ENCODE data around the gene SLC25A28. TPM values are rescaled to one million over a fixed set of nuclear protein-coding genes. Genes with fewer than 3 reads are reported as not detected.

The SLC25A28 gene
- total RNA-seq, 1 experiment from 2014 or later = 17.4 TPM

GRCh38 chr10:99590799-99591198, 29.4 kb downstream of the SLC25A28 start:
- DNase-seq (ENCODE audit: low spot score) = no peak

GRCh38 chr10:99583687-99584086, 36.6 kb downstream of the SLC25A28 start:
- no peak for DNase-seq (ENCODE audit: low spot score)

- DNase-seq (ENCODE audit: low spot score) = no peak
Measured at GRCh38 chr10:99582255-99582770, 37.9 kb downstream of the SLC25A28 start.

- no peak for DNase-seq (ENCODE audit: low spot score)
Measured at GRCh38 chr10:99579971-99580370, 40.3 kb downstream of the SLC25A28 start.

GRCh38 chr10:99573790-99574189, 46.4 kb downstream of the SLC25A28 start:
- no peak for DNase-seq (ENCODE audit: low spot score)

GRCh38 chr10:99571816-99572215, 48.4 kb downstream of the SLC25A28 start:
- no peak for DNase-seq (ENCODE audit: low spot score)

- no peak for DNase-seq (ENCODE audit: low spot score)
Measured at GRCh38 chr10:99569961-99570360, 50.3 kb downstream of the SLC25A28 start.

GRCh38 chr10:99569253-99569939, 50.8 kb downstream of the SLC25A28 start:
- DNase-seq (ENCODE audit: low spot score) = no peak

- DNase-seq (ENCODE audit: low spot score) = no peak
Measured at GRCh38 chr10:99565166-99565565, 55.1 kb downstream of the SLC25A28 start.

- DNase-seq (ENCODE audit: low spot score) = no peak
Measured at GRCh38 chr10:99564361-99564760, 55.9 kb downstream of the SLC25A28 start.

GRCh38 chr10:99562631-99563030, 57.6 kb downstream of the SLC25A28 start:
- no peak for DNase-seq (ENCODE audit: low spot score)

Other genes starting within 250 kb of the SLC25A28 start
- gene GOT1, start 189.8 kb downstream of the SLC25A28 start, total RNA-seq (2014; rRNA removed; shearing (Covaris generic)) = 33.6 and 35.4 TPM in 2 replicates
- gene NKX2-3, start 87.5 kb downstream of the SLC25A28 start, total RNA-seq (2014; rRNA removed; shearing (Covaris generic)) = 0.19 and 1.2 TPM in 2 replicates
- 23.7 and 30.8 TPM in 2 replicates for gene ENTPD7, start 39.1 kb upstream of the SLC25A28 start, total RNA-seq (2014; rRNA removed; shearing (Covaris generic))
- 46.8 and 48.7 TPM in 2 replicates for gene COX15, start 111.7 kb upstream of the SLC25A28 start, total RNA-seq (2014; rRNA removed; shearing (Covaris generic))
- gene CUTC, start 111.8 kb upstream of the SLC25A28 start, total RNA-seq (2014; rRNA removed; shearing (Covaris generic)) = 39.2 and 39.4 TPM in 2 replicates
- 0.69 and 1.8 TPM in 2 replicates for gene ABCC2, start 162.2 kb upstream of the SLC25A28 start, total RNA-seq (2014; rRNA removed; shearing (Covaris generic))

All from A172 (cell line).